H1 (cell line): Measurements from ENCODE around the gene DDX1. TPM values are rescaled to one million over a fixed set of nuclear protein-coding genes. Genes with fewer than 3 reads are reported as not detected.

Experiments used
- CREB1 ChIP-seq: IDR thresholded peaks from 2 replicates; pipeline ENCODE4 v1.6.1; 2012; ENCODE audit warnings: inconsistent platforms
- POLR2A ChIP-seq, 2 experiments: IDR thresholded peaks; 1 replicate in 1 of 2; 2 replicates in 1 of 2; pipeline ENCODE4 v1.6.1; 2011; ENCODE audit warnings: low read depth in 2 of 2, low read length in 2 of 2, mild to moderate bottlenecking in 2 of 2; ENCODE audit errors: control extremely low read depth in 1 of 2
- RXRA ChIP-seq: IDR thresholded peaks from 2 replicates; pipeline ENCODE4 v1.6.1; 2011; ENCODE audit warnings: low read depth, mild to moderate bottlenecking, low read length, moderate library complexity; ENCODE audit not compliant: insufficient read depth
- YY1 ChIP-seq: IDR thresholded peaks from 2 replicates; pipeline ENCODE4 v1.6.1; 2011; ENCODE audit warnings: low read depth, mild to moderate bottlenecking, low read length
- polyA plus RNA-seq, 7 experiments: library from polyadenylated mRNA; depleted of rRNA in 3 of 7; stranded (reverse) in 5 of 7; unstranded in 2 of 7; fragments of >200 nt in 5 of 7; fragments of 200-250 nt in 2 of 7; gene quantifications; 1 replicate in 5 of 7; 2 replicates in 1 of 7; 4 replicates in 1 of 7; pipeline versions ENCODE4 v1.2.1 to v1.2.3, GENCODE V29; 2011 to 2013; ENCODE audit warnings: missing spikeins in 2 of 7, mixed read lengths in 2 of 7
- total RNA-seq: library from RNA; stranded (reverse); fragmentation: NEBNext Ultra II Directional; extraction: Animal tissue kit (Norgen Biotek cat#: 25700); gene quantifications from 2 replicates; pipeline ENCODE4 v1.2.1, GENCODE V29; 2021
- TF ChIP-seq, protein P1 (sequence below), 3 experiments: IDR thresholded peaks; 1 replicate in 2 of 3; 2 replicates in 1 of 3; pipeline versions ENCODE4 v1.5.1 to v1.6.1; 2011; ENCODE audit warnings: low read length in 3 of 3, mild to moderate bottlenecking in 3 of 3, inconsistent platforms in 2 of 3, low read depth in 1 of 3, moderate library complexity in 1 of 3; ENCODE audit not compliant: insufficient read depth in 1 of 3; ENCODE audit errors: control extremely low read depth in 1 of 3

Gene DDX1
- total and polyA plus RNA-seq, 2 of the 8 experiments (the other 6 are each of a cell fraction or from before 2014, with no cell fraction given) = 51.1 to 161 TPM

DNA sequence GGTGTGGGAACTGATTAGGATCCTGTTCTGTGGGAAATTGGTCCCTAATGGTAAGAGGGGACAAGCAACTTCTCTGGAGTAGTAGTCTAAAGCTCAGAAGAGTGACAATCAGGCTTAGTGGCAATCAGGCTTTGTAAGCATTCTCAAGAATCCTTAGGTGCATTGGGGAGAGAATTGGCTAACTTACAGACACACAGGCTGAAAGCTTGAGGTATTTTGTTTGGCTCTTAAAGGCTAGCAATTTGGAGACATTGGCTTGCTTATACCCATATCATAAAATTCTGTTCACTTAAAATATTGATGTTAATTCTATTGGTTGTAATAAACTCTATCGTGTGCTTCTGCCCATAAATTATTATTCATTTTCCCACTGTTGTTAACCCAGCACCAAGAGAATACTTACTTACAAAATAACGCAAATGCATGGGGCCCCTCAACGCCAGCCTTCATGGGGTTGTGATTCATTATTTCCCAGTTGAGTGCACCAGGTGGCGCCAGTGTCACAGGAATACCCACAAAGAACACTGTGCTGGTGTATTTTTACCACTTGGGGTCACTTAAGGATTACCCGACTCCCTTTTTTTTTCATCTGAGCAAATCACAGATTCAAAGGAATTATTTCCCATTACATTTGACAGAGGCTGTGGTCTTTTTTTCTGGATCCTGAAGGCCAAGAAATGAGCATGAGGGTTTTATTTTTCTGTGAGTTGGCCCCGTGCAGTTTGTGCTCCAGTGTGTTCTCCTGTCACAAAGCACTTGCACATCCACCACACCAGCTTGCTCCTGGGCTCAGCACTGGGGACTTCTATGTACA, 45.5 kb downstream of the DDX1 start (continued):
- TF ChIP-seq POLR2A (IDR thresholded peaks at IDR 0.05; ENCODE audit: control extremely low read depth in 1 of 2, low read depth in 2 of 2, low read length in 2 of 2) = 0 out of 3 replicates have a peak, but pooled peaks of 1 of the 2 experiments have one; percentile 26
- TF ChIP-seq, protein P1, sequence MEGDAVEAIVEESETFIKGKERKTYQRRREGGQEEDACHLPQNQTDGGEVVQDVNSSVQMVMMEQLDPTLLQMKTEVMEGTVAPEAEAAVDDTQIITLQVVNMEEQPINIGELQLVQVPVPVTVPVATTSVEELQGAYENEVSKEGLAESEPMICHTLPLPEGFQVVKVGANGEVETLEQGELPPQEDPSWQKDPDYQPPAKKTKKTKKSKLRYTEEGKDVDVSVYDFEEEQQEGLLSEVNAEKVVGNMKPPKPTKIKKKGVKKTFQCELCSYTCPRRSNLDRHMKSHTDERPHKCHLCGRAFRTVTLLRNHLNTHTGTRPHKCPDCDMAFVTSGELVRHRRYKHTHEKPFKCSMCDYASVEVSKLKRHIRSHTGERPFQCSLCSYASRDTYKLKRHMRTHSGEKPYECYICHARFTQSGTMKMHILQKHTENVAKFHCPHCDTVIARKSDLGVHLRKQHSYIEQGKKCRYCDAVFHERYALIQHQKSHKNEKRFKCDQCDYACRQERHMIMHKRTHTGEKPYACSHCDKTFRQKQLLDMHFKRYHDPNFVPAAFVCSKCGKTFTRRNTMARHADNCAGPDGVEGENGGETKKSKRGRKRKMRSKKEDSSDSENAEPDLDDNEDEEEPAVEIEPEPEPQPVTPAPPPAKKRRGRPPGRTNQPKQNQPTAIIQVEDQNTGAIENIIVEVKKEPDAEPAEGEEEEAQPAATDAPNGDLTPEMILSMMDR (IDR thresholded peaks at IDR 0.05; ENCODE audit: control extremely low read depth in 1 of 3, insufficient read depth in 1 of 3, low read depth in 1 of 3, low read length in 3 of 3) = peak; percentile 68 to 99 (median 92)
- 0 out of 2 replicates have a peak, but pooled peaks have one; percentile 77 for TF ChIP-seq RXRA
- 0 out of 2 replicates have a peak, but pooled peaks have one; percentile 45 for TF ChIP-seq YY1
- TF ChIP-seq CREB1 = no peak
